Activated gamma-delta T cell treated with anti-CD3 and anti-CD28 coated beads, Interleukin-2, amount 50 U/mL, for 16 hours (primary cell): ENCODE data around the gene JAGN1.
A peak's percentile ranks its signal among the peaks of the same experiment; 100 is the strongest.
"Not testable (repeated sequence)": the region's sequence is repeated elsewhere in the genome, so short reads cannot be mapped to it uniquely, and the experiment has no call there.

Source experiments
- DNase-seq: peaks from one replicate; pipeline ENCODE4 v3.0.0-alpha.2; 2020; ENCODE audit warnings: low read depth

The JAGN1 gene

DNA sequence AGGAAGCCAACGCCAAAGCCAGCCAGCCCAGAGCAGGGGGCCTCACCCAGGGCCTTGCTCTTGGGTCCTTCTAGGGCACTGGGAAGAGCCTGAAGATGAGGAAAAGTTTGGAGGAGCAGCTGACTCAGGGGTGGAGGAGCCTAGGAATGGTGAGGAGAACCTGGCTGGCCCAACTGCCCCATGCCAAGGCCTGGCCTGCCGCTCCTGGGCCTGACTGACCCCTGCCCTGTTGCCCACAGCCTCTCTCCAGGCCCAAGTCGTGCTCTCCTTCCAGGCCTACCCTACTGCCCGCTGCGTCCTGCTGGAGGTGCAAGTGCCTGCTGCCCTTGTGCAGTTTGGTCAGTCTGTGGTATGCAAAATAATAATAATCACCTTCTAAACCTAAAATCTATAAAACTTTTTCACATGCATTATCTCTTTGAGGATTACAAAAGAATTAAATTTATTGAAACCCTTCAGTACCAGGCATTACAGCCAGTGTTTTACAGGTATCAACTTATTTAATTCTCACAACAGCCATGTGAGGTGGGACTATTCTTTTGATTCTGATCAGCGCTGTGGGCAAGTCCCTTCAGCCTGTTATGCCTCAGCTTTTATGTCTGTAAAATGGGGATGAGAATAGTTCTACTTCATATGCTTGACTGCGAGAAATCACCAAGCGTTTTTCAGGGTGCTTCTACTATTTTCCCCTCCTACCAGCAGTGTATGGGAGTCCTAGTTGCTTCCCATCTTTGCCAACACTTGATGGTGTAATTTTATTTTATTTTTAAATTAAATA lies 28.0 kb downstream of the JAGN1 start:
- DNase-seq = no peak

DNA sequence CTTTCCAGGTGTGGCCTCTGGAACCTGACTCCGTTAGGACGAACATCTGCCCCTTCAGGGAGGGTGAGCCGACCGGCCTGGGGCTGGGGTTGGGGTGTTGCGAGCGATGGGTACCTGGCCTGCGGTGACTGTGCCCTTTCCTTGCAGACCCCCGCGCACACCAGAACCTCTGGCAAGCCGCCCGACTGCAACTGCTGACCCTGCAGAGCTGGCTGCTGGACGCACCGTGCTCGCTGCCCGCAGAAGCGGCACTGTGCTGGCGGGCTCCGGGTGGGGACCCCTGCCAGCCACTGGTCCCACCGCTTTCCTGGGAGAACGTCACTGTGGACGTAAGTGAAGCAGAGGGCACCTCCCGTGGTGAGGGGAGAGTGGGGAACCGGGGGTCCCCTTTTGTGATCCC lies 37.7 kb downstream of the JAGN1 start:
- no peak for DNase-seq

DNA sequence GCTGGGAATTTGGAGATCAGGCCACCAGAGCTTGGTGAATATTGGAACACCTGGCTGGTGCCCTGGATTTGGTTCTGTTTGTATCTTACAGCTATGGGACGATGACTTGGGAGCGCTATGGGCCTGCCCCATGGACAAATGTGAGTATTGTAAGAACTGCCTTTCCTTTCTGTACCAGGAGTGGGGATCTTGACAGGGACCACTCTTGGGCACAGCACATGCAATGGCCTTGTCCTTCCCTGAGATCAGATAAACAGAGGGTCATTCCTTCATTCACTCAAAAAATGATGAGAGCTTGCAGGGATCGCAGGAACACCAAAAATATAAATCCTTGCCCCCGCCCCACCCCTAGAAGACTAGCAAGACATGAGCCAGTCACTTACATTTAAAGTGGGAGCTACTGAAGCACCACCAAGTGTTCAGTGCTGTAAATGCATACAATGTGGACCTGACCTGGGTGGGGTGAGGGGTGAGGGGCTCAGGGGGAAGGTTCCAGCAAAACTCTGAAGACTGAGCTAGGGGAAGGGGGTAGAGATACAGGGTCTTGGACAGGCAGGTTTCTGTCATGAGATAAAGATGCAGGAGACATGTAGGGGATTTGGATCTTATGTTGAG lies 40.5 kb downstream of the JAGN1 start:
- no peak for DNase-seq

DNA sequence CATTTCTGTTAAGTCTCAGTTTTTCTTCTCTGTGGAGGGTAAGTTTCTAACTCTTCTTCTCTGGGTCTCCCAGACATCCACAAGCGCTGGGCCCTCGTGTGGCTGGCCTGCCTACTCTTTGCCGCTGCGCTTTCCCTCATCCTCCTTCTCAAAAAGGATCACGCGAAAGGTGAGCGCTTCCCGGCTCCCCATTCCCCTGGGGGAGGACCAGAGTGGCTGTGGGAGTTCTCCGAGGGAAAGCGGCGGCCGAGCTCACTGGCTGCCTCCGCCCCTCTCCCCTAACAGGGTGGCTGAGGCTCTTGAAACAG lies 42.1 kb downstream of the JAGN1 start:
- DNase-seq = no peak

DNA sequence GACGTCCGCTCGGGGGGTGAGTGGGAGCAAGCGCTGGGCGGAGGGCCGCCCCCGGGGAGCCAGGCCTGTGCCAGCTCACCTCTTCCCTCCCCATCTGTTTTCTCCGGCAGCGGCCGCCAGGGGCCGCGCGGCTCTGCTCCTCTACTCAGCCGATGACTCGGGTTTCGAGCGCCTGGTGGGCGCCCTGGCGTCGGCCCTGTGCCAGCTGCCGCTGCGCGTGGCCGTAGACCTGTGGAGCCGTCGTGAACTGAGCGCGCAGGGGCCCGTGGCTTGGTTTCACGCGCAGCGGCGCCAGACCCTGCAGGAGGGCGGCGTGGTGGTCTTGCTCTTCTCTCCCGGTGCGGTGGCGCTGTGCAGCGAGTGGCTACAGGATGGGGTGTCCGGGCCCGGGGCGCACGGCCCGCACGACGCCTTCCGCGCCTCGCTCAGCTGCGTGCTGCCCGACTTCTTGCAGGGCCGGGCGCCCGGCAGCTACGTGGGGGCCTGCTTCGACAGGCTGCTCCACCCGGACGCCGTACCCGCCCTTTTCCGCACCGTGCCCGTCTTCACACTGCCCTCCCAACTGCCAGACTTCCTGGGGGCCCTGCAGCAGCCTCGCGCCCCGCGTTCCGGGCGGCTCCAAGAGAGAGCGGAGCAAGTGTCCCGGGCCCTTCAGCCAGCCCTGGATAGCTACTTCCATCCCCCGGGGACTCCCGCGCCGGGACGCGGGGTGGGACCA lies 42.6 kb downstream of the JAGN1 start:
- peak; percentile 86 for DNase-seq

DNA sequence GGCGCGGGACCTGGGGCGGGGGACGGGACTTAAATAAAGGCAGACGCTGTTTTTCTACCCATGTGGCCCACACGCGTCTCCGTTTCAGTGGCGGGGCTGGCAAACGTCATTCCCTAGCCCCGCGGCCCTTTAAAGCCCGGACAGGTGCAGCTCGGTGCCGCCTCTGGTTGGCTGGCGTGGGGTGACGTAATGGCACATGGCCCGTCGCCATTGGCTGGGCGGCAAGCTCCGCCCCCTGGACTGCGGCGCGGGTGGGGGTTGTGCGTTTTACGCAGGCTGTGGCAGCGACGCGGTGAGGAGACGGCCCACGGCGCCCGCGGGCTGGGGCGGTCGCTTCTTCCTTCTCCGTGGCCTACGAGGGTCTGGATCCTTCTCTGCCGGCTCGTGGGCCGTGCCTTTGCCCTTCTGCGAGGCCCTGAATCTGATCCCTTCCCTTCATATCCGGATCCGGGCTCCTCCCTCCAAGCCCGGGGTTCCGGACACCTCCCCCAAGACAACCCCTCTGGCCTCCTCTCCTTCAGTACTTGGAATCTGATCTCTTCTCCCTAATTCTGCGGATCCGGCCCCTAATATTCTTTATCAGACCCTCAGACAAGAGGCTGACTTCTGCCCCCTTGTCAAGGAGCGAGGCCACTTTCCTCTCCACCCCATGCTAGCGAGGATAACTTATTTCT lies 43.3 kb downstream of the JAGN1 start, which contains the start of gene CRELD1:
Gene CRELD1 (plus strand): TSS at position 274 of the 674 bp plus-strand sequence. CDS start 605 bp downstream, outside the sequence.
- DNase-seq = peak; percentile 93

DNA sequence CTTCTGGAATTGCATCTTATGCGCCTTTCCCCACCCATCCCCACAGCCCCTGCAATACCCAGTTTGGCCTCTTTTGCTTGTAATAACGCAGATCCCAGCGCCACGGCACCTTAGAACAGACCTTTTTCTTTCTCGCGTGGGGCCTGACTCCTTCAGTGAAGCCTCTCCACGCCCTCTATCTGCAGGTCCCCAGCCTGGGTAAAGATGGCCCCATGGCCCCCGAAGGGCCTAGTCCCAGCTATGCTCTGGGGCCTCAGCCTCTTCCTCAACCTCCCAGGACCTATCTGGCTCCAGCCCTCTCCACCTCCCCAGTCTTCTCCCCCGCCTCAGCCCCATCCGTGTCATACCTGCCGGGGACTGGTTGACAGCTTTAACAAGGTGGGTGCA lies 43.8 kb downstream of the JAGN1 start:
- peak; percentile 22 for DNase-seq

DNA sequence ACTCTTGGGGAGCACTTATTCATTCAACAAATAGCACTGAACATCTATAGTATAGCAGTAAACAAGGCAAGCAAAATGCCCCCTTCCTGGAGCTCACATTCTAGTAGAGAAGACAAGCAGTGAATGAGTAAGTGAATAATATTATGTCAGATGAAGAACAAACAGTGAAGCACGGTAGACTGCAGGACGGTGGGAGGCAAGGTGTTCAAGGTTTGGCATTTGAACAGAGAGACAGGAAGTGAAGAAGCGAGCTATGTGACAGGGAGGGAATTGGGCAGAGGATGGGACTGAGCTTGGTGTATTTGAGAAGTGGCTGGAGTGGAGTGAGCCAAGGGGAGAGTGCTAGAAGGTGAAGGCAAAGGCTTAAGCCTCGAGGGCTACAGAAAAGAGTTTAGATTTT lies 44.6 kb downstream of the JAGN1 start:
- DNase-seq = no peak

DNA sequence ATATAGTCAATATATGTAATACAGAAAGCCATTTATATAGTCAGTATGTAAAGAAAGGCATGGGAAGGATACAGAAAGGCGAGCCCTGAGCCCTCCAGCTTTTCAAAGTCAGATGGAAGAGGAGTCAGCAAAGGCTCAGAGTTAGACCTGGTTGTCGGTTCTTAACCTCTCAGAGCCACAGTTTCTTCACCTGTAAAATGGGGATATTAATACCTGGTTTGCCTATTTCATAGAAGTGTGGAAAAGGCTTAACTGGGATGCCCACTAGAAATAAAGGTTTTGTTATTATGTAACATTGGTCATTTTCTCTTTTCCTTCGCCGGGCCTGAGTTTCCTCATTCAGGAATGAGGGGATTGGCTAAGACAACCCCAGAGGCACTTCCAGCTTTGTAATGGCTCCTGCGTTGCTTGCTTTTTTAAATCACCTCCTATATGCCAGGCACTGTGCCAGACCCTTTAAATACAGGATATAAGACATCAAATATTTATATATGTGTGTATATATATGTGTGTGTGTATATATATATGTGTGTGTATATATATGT lies 45.6 kb downstream of the JAGN1 start:
- DNase-seq = no peak

DNA sequence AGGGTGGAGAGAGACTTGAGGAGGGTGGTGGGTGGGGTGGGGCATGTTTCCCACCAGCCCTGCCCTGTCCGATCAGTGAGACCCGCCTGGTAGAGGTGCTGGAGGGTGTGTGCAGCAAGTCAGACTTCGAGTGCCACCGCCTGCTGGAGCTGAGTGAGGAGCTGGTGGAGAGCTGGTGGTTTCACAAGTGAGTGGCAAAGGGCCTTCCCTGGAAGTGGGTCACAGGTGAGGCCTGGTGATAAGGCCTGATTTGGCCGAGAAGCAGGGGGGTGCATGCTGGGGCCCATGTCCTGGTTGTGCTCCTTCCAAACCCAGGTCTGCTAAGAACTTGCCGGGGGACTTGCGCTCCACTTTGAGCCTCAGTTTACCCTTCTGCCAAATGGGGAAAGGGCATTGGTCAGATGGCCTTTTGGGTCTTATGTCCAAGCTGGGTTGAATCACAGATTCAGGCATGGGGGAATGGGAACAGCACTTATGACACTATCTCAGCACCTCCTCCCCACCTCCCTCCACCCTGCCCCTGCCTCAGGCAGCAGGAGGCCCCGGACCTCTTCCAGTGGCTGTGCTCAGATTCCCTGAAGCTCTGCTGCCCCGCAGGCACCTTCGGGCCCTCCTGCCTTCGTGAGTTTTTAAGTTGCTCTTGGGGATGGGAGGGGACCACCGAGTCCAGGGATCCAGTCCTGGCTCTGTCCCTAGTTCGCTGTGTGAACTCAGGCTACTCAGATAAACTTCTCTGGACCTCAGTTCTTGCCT lies 47.3 kb downstream of the JAGN1 start:
- no peak for DNase-seq

DNA sequence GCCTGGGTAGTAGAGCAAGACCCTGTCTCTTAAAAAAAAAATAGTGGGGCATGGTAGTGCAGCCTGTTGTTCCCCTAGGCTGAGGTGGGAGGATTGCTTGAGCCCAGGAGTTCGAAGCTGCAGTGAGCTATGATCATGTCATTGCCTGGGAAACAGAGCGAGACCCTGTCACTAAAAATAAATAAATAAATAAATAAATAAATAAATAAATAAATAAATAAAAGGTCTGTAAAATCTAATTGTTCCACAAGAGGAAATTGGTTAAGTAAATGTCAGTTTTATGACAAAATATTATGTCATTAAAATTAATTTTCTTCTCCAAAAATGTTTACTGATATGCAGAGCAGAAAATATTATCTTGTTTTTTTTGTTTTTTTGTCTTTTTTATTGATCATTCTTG lies 48.6 kb downstream of the JAGN1 start:
- DNase-seq = no peak

DNA sequence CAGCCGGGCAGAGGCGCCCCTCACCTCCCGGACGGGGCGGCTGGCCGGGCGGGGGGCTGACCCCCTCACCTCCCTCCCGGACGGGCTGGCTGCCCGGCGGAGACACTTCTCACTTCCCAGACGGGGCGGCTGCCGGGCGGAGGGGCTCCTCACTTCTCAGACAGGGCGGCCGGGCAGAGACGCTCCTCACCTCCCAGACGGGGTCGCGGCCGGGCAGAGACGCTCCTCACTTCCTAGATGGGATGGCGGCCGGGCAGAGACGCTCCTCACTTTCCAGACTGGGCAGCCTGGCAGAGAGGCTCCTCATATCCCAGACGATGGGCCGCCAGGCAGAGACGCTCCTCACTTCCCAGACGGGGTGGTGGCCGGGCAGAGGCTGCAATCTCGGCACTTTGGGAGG lies 49.5 kb downstream of the JAGN1 start:
- not testable (repeated sequence) for DNase-seq

DNA sequence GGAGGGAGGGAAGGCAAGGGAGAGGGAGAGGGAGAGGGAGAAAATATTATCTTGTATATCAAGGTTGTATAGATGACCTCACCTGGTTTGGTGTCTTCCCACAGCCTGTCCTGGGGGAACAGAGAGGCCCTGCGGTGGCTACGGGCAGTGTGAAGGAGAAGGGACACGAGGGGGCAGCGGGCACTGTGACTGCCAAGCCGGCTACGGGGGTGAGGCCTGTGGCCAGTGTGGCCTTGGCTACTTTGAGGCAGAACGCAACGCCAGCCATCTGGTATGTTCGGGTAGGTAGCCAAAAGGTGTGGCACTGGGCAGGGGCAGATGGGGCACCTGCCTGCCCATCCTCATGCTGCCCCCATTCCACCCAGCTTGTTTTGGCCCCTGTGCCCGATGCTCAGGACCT lies 50.3 kb downstream of the JAGN1 start:
- DNase-seq = no peak

DNA sequence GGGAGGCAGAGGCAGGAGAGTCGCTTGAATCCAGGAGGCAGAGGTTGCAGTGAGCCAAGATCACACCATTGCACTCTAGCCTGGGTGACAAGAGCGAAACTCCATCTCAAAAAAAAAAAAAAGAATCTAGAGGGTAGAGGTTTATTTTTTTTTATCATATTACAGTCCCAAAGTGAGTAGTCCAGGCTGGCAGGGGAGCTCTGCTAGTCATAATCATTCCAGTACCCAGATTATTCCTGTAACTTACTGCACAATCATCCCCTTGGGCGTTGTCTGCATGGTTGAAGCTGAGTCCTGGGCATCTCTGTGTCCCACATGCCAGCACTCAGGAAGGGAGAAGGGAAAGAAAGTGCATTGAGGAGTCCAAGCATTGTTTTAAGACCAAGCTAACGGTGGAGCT lies 51.8 kb downstream of the JAGN1 start:
- DNase-seq = no peak

DNA sequence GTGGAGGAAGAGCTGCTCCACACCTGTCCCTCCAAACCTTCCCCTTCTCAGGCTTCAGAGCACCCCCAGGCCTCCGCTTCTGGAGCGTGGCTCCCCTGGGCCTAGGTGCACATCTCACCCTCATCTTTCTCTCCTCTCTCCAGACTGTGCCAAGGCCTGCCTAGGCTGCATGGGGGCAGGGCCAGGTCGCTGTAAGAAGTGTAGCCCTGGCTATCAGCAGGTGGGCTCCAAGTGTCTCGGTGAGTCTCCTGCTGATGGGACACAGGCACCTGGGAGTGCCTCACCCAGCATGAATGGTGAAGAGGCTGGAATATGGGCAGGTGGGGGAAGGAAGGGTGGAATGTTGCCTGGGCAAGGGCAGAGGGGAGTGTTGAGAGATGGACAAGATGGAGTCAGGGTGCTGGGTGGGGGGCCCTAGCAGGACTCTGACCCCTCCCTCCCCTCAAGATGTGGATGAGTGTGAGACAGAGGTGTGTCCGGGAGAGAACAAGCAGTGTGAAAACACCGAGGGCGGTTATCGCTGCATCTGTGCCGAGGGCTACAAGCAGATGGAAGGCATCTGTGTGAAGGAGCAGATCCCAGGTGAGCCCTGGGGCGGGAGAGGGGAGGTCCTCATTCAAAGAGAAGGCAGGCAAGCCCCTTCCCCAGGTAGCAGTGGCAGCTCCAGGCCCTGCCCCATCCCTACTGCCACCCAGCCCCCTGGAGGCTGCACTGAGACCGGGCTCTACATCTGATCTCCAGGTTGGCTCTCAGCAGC lies 52.7 kb downstream of the JAGN1 start:
- no peak for DNase-seq
